Parathyroid adenoma (tissue), 2 donors: ENCODE measurements around the gene IQCE.

Experiments
- H2AFZ ChIP-seq: fragments of 300-600 bp; sonication (generic); one replicate; pipeline ENCODE4 v1.7.0; 2017; ENCODE audit warnings: antibody characterized with exemption, mild to moderate bottlenecking
- H3K27ac ChIP-seq: fragments of 300-600 bp; sonication (generic); one replicate; pipeline ENCODE4 v1.7.0; 2017
- H3K27me3 ChIP-seq: fragments of 300-600 bp; sonication (generic); one replicate; pipeline ENCODE4 v1.7.0; 2017; ENCODE audit warnings: low read length; ENCODE audit not compliant: control insufficient read depth, insufficient read depth
- H3K36me3 ChIP-seq: fragments of 300-600 bp; sonication (generic); one replicate; pipeline ENCODE4 v1.7.0; 2017; ENCODE audit warnings: low read length; ENCODE audit not compliant: control insufficient read depth, insufficient read depth
- H3K4me1 ChIP-seq: fragments of 300-600 bp; sonication (generic); one replicate; pipeline ENCODE4 v1.7.0; 2017; ENCODE audit warnings: control low read depth
- H3K4me2 ChIP-seq: fragments of 300-600 bp; sonication (generic); one replicate; pipeline ENCODE4 v1.7.0; 2017; ENCODE audit warnings: low read length
- H3K4me3 ChIP-seq: fragments of 300-600 bp; sonication (generic); one replicate; pipeline ENCODE4 v1.7.0; 2017; ENCODE audit warnings: low read depth, low read length
- H3K79me2 ChIP-seq: fragments of 300-600 bp; sonication (generic); one replicate; pipeline ENCODE4 v1.7.0; 2017; ENCODE audit warnings: control low read depth
- H3K9ac ChIP-seq: fragments of 300-600 bp; sonication (generic); one replicate; pipeline ENCODE4 v1.7.0; 2017; ENCODE audit warnings: mild to moderate bottlenecking
- H3K9me3 ChIP-seq: fragments of 300-600 bp; sonication (generic); one replicate; pipeline ENCODE4 v1.7.0; 2017; ENCODE audit warnings: low read length; ENCODE audit not compliant: control insufficient read depth
- TF ChIP-seq, protein P1 (sequence below): fragments of 300-600 bp; sonication (generic); IDR thresholded peaks from one replicate; pipeline ENCODE4 v1.7.0; 2017; ENCODE audit warnings: antibody characterized with exemption, mild to moderate bottlenecking
- donor health status: primary hyperparathyroidism.

IQCE gene

DNA sequence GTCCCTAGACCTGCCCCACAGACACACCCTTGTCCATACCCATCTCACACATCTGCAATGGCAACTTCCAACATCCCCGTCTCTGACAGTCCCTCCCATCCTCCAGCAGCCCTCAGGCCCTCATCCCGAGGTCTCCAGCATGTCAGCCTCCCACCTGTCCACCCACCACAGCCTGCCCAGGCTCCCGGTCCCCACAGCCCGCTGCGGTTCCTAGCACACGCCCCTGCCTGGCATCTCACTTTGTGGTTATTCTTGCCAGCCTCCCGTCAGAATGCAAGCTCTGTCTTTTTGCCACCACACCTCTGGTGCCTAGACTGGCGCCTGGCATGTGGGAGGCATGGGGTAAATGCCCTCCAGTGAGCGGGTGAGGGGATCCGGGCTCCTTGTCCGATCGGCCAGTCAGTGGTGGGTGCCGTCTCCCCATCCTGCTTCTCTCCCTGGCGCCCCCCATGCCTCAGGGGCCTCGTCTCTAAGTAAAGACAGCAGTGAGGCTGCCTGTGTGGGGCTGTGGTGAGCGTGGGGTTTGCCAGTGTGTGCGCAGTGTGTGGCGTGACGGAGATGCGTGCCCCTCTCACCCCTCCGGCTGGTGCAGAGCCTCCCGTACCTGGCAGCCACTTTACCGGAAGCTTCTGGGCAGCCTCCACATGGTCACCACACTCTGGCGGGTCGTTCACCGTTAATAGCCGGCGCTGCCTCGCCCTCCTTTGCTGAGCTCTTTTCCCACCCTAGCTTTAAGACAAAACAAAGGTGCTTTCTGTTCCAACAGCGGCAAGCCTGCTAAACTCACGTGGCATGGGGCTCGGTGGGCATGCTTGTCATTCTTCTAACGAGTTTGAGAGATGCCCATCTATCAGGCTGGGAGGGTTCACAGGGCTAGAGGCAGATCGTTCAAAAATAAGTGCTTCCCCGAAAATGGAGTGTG lies 44.5 kb downstream of the IQCE start:
- Histone ChIP-seq H3K27ac (no peak overlapping the region), H3K4me1 (no peaks in the 10 kb centered on the region), H3K4me3 (no peak overlapping the region), H3K4me2 (no peak overlapping the region), H3K27me3 (no peaks in the 10 kb centered on the region), H3K9ac (no peak overlapping the region), H3K9me3 (no peaks in the 10 kb centered on the region), H2AFZ (no peak overlapping the region), H3K36me3 (no peaks in the 10 kb centered on the region), H3K79me2 (no peaks in the 10 kb centered on the region)
- TF ChIP-seq, protein P1, sequence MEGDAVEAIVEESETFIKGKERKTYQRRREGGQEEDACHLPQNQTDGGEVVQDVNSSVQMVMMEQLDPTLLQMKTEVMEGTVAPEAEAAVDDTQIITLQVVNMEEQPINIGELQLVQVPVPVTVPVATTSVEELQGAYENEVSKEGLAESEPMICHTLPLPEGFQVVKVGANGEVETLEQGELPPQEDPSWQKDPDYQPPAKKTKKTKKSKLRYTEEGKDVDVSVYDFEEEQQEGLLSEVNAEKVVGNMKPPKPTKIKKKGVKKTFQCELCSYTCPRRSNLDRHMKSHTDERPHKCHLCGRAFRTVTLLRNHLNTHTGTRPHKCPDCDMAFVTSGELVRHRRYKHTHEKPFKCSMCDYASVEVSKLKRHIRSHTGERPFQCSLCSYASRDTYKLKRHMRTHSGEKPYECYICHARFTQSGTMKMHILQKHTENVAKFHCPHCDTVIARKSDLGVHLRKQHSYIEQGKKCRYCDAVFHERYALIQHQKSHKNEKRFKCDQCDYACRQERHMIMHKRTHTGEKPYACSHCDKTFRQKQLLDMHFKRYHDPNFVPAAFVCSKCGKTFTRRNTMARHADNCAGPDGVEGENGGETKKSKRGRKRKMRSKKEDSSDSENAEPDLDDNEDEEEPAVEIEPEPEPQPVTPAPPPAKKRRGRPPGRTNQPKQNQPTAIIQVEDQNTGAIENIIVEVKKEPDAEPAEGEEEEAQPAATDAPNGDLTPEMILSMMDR, result no peak

DNA sequence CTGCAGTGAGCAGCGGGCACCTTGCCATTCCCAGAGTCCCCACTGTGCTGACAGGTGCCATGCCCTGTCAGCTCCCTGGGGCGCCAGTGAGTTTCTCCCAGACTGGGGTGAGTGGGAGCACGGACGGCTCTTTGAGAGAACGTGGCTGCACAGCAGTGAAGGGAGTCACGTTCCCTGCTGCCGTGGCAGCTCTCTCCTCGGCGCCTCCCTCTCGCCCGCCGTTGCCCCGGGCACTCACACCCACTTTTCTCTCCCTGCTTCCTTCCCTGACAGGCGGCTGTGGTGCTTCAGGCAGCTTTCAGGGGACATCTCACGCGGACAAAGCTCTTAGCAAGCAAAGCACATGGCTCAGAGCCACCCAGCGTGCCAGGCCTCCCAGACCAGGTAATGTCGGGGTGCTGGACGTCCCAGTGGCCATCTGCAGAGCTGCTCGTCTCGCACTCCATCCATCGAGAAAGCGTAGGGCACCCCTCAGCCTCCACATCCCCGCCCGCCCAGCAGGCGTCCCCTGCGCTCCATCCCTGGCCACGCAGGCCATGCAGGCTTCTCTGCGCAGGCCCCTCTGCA lies 45.9 kb downstream of the IQCE start:
- Histone ChIP-seq H3K36me3 (no peaks in the 10 kb centered on the region), H3K4me2 (no peak overlapping the region)

GRCh38 chr7:2605608-2606538 lies 47.1 kb downstream of the IQCE start:
- no peak overlapping the region for H3K27ac ChIP-seq
- H3K4me3 ChIP-seq, result no peak overlapping the region
- no peak overlapping the region for H2AFZ ChIP-seq
- no peaks in the 10 kb centered on the region for H3K36me3 ChIP-seq
- TF ChIP-seq, protein P1, result no peak
- no peaks in the 10 kb centered on the region for H3K4me1 ChIP-seq
- no peak overlapping the region for H3K9ac ChIP-seq
- H3K27me3 ChIP-seq, result no peaks in the 10 kb centered on the region
- H3K9me3 ChIP-seq, result no peaks in the 10 kb centered on the region
- H3K79me2 ChIP-seq, result no peaks in the 10 kb centered on the region
- H3K4me2 ChIP-seq, result no peak overlapping the region

More for the DNA sequence above, 45.9 kb downstream of the IQCE start:
- TF ChIP-seq, protein P1, result no peak
- Histone ChIP-seq H3K79me2 (no peaks in the 10 kb centered on the region), H3K27me3 (no peaks in the 10 kb centered on the region), H3K4me1 (no peaks in the 10 kb centered on the region), H3K9ac (no peak overlapping the region), H3K4me3 (no peak overlapping the region), H2AFZ (no peak overlapping the region), H3K9me3 (no peaks in the 10 kb centered on the region), H3K27ac (no peak overlapping the region)

- Histone ChIP-seq H3K9ac (no peak overlapping the region), H3K4me1 (no peaks in the 10 kb centered on the region), H3K27me3 (no peaks in the 10 kb centered on the region), H3K79me2 (no peaks in the 10 kb centered on the region), H3K4me2 (no peak overlapping the region), H3K9me3 (no peaks in the 10 kb centered on the region), H3K4me3 (no peak overlapping the region), H3K27ac (peak overlapping the region; percentile 39), H3K36me3 (no peaks in the 10 kb centered on the region), H2AFZ (no peak overlapping the region)
- TF ChIP-seq, protein P1, result no peak
Observed at GRCh38 chr7:2606539-2606936, 47.8 kb downstream of the IQCE start.
